ENCODE data around the gene LRFN2. TPM values are rescaled to one million over a fixed set of nuclear protein-coding genes. Genes with fewer than 3 reads are reported as not detected.

The LRFN2 gene
- total RNA-seq: not detected in 2 replicates

DNA sequence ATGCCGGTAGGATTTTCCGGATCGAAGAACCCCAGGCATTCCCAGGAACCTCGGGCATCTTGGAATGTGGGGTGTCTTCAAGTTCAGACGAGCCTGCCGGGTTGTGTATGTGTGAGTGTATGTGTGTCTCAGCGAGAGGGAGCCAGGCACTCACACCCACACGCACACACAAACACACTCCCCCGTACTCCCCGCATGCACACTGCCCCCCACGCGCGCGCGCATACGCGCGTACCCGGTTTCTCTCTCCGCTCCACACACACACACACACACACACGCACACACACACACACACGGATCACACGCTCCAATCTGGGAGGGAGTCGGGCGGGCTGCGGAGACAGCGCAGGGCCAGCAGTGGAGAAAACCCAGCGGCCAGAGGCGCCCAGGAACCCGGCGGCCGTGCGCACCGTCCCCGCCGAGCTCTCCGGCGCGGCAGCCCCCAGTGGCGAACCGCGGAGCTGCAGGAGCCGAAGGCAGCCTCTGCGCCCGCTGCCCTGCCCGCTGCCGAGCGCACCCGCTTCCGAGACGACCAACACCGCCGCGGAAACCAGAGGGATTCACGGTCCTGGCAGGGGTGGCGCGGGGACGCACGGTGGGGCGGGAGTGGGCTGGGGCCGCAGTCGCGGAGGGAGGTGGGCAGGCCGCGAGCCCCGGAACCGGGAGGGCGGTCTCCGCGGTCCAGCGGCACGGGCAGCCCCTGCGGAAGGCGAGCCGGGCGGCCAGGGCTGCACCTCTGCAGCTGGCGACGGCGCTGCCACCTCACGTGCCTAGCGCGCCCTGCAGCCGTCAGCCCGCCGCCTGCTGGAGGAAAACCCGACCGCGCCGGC lies at the start of gene LRFN2:
LRFN2 (minus strand) TSS at position 125 of the 830 bp plus-strand sequence.

Measured in bronchus fibroblast of lung (primary cell).